Gastrocnemius medialis (tissue), 4 donors: ENCODE results near the gene TET2.

Source experiments
- CTCF ChIP-seq, 5 experiments: fragments of 450-650 bp in 3 of 5; fragments of 200-600 bp in 2 of 5; sonication (generic) in 2 of 5; IDR thresholded peaks in 4 of 5; conservative IDR thresholded peaks in 1 of 5; 1 replicate in 4 of 5; 2 replicates in 1 of 5; pipeline ENCODE4 v1.5.1; 2016 to 2019; ENCODE audit warnings: antibody characterized with exemption in 5 of 5, mild to moderate bottlenecking in 3 of 5, moderate library complexity in 3 of 5
- POLR2A ChIP-seq, 2 donors: fragments of 450-650 bp; IDR thresholded peaks; one replicate each; pipeline ENCODE4 v1.6.1; 2017; ENCODE audit warnings: antibody characterized with exemption in 2 of 2, mild to moderate bottlenecking in 2 of 2, moderate library complexity in 2 of 2

GRCh38 chr4:105149771-105150170, 3.1 kb downstream of the TET2 start:
- no peak for TF ChIP-seq CTCF (IDR thresholded peaks at IDR 0.05 in 4 of 5, conservative IDR thresholded peaks at IDR 0.05 in 1 of 5)
- no peak for TF ChIP-seq POLR2A (IDR thresholded peaks at IDR 0.05)
